Measurements from ENCODE around the gene ERG. TPM values are rescaled to one million over a fixed set of nuclear protein-coding genes. Genes with fewer than 3 reads are reported as not detected.

The ERG gene
- total RNA-seq, 4 donors from 2014 or later: 4.6 to 7.0 (median 5.1) TPM

- peak overlapping the region in 2 of 4 donors; percentile 78 to 81 for H3K27ac ChIP-seq
- in situ Hi-C loops (cut with MboI; ENCODE audit: low sequenced_read_pairs in 4 of 4) (no loop called here), intact Hi-C loops (cut with DNase I; ENCODE audit: low total_unique reads) (no loop called here)
- H3K9me3 ChIP-seq: no peaks in the 10 kb centered on the region
- no peak overlapping the region for H3K4me3 ChIP-seq
- no peak for ATAC-seq
- no peak for DNase-seq
- no peaks in the 10 kb centered on the region for H3K36me3 ChIP-seq
- no peaks in the 10 kb centered on the region for H3K27me3 ChIP-seq
- H3K4me1 ChIP-seq: peaks cover 0 to 2% of the 10 kb centered on the region in 2 donors
- TF ChIP-seq POLR2A (IDR thresholded peaks at IDR 0.05) (no peak), CTCF (IDR thresholded peaks at IDR 0.05 in 4 of 5, conservative IDR thresholded peaks at IDR 0.05 in 1 of 5) (no peak)
These were observed 8.5 kb downstream of the ERG start for GRCh38 chr21:38489729-38490128.

- TF ChIP-seq CTCF (IDR thresholded peaks at IDR 0.05 in 4 of 5, conservative IDR thresholded peaks at IDR 0.05 in 1 of 5) (no peak), POLR2A (IDR thresholded peaks at IDR 0.05) (no peak)
- Histone ChIP-seq H3K4me3 (no peak overlapping the region), H3K27me3 (no peaks in the 10 kb centered on the region), H3K9me3 (no peaks in the 10 kb centered on the region), H3K36me3 (no peaks in the 10 kb centered on the region), H3K4me1 (peaks cover 0 to 2% of the 10 kb centered on the region in 2 donors), H3K27ac (peak overlapping the region in 3 of 4 donors; percentile 46 to 78 (median 49))
- DNase-seq: no peak
- in situ Hi-C loops (cut with MboI; ENCODE audit: low sequenced_read_pairs in 4 of 4) (no loop called here), intact Hi-C loops (cut with DNase I; ENCODE audit: low total_unique reads) (no loop called here)
- no peak for ATAC-seq
These were observed 9.0 kb downstream of the ERG start for GRCh38 chr21:38489271-38489652.

GRCh38 chr21:38488640-38489270 is 9.5 kb downstream of the ERG start:
- H3K4me3 ChIP-seq: no peak overlapping the region
- in situ Hi-C loops (cut with MboI; ENCODE audit: low sequenced_read_pairs in 4 of 4): no loop called here
- peak overlapping the region in 3 of 4 donors; percentile 46 to 78 (median 49) for H3K27ac ChIP-seq
- no peak for DNase-seq
- intact Hi-C loops (cut with DNase I; ENCODE audit: low total_unique reads): no loop called here
- H3K27me3 ChIP-seq: no peaks in the 10 kb centered on the region
- TF ChIP-seq CTCF (IDR thresholded peaks at IDR 0.05 in 4 of 5, conservative IDR thresholded peaks at IDR 0.05 in 1 of 5) (no peak), POLR2A (IDR thresholded peaks at IDR 0.05) (no peak)
- ATAC-seq: no peak
- peaks cover 0 to 2% of the 10 kb centered on the region in 2 donors for H3K4me1 ChIP-seq
- H3K36me3 ChIP-seq: no peaks in the 10 kb centered on the region
- no peaks in the 10 kb centered on the region for H3K9me3 ChIP-seq

- Histone ChIP-seq H3K4me3 (no peak overlapping the region), H3K9me3 (no peaks in the 10 kb centered on the region), H3K27me3 (no peaks in the 10 kb centered on the region), H3K27ac (peak overlapping the region in 3 of 4 donors; percentile 46 to 78 (median 49)), H3K4me1 (peaks cover 0 to 2% of the 10 kb centered on the region in 2 donors), H3K36me3 (no peaks in the 10 kb centered on the region)
- DNase-seq: no peak
- in situ Hi-C loops (cut with MboI; ENCODE audit: low sequenced_read_pairs in 4 of 4) (no loop called here), intact Hi-C loops (cut with DNase I; ENCODE audit: low total_unique reads) (no loop called here)
- peak in 1 of 2 donors; percentile 33 for ATAC-seq
- TF ChIP-seq CTCF (IDR thresholded peaks at IDR 0.05 in 4 of 5, conservative IDR thresholded peaks at IDR 0.05 in 1 of 5): no peak
- TF ChIP-seq POLR2A (IDR thresholded peaks at IDR 0.05): no peak
These were observed 10.2 kb downstream of the ERG start for GRCh38 chr21:38487901-38488639.
